Skeletal muscle tissue (tissue), 4 donors: ENCODE results near the gene PAXIP1. TPM values are rescaled to one million over a fixed set of nuclear protein-coding genes. Genes with fewer than 3 reads are reported as not detected.
"Not testable (repeated sequence)": the region's sequence is repeated elsewhere in the genome, so short reads cannot be mapped to it uniquely, and the experiment has no call there.

Experiments
- H3K27ac ChIP-seq: one replicate; pipeline ENCODE4 v1.7.0; 2013; ENCODE audit warnings: mild to moderate bottlenecking, low read depth, low read length, inconsistent platforms
- H3K27me3 ChIP-seq, 3 donors: one replicate each; pipeline ENCODE4 v1.7.0; 2013; ENCODE audit warnings: low read length in 3 of 3; ENCODE audit not compliant: control insufficient read depth in 3 of 3, insufficient read depth in 3 of 3
- H3K36me3 ChIP-seq, 3 donors: one replicate each; pipeline ENCODE4 v1.7.0; 2013; ENCODE audit warnings: low read length in 3 of 3; ENCODE audit not compliant: control insufficient read depth in 3 of 3, insufficient read depth in 3 of 3
- H3K4me1 ChIP-seq, 3 donors: one replicate each; pipeline ENCODE4 v1.7.0; 2013; ENCODE audit warnings: low read length in 3 of 3, mild to moderate bottlenecking in 3 of 3; ENCODE audit not compliant: control insufficient read depth in 3 of 3, insufficient read depth in 3 of 3
- H3K4me3 ChIP-seq, 3 donors: one replicate each; pipeline ENCODE4 v1.7.0; 2013; ENCODE audit warnings: low read length in 3 of 3
- H3K9ac ChIP-seq, 3 donors: one replicate each; pipeline ENCODE4 v1.7.0; 2013; ENCODE audit warnings: low read length in 3 of 3, mild to moderate bottlenecking in 3 of 3, moderate library complexity in 2 of 3, low read depth in 1 of 3
- H3K9me3 ChIP-seq, 3 donors: one replicate each; pipeline ENCODE4 v1.7.0; 2013; ENCODE audit warnings: low read length in 3 of 3; ENCODE audit not compliant: control insufficient read depth in 3 of 3
- total RNA-seq: library from RNA; depleted of rRNA; stranded (reverse); fragments of >200 nt; gene quantifications from one replicate; pipeline ENCODE4 v1.2.3, GENCODE V29; 2014
- donor health status: Osteomylitis.

Gene PAXIP1
- 7.8 TPM for total RNA-seq

GRCh38 chr7:155003092-155003375 lies at the start of gene PAXIP1:
Gene PAXIP1 (minus strand): TSS chr7:155003124. CDS start chr7:155002929, 195 bp downstream.
- Histone ChIP-seq H3K4me3 (peak within 1 kb of the TSS; percentile 93 to 97 (median 93)), H3K9ac (peak within 1 kb of the TSS; percentile 92 to 98 (median 95)), H3K27ac (peak within 1 kb of the TSS; percentile 89), H3K27me3 (no peaks in the 10 kb centered on the region), H3K4me1 (peaks cover 8 to 15% (median 11%) of the 10 kb centered on the region in 3 donors), H3K36me3 (peaks cover under 1 to 14% (median 9%) of the 10 kb centered on the region in 3 donors), H3K9me3 (no peaks in the 10 kb centered on the region)

GRCh38 chr7:155051355-155051754 lies 48.4 kb upstream of the PAXIP1 start:
- Histone ChIP-seq H3K4me3 (no peak overlapping the region), H3K9ac (no peak overlapping the region), H3K9me3 (no peaks in the 10 kb centered on the region), H3K27ac (no peak overlapping the region), H3K4me1 (no peaks in the 10 kb centered on the region), H3K27me3 (peaks cover 0 to 7% (median 4%) of the 10 kb centered on the region in 3 donors), H3K36me3 (no peaks in the 10 kb centered on the region)

GRCh38 chr7:155048006-155048405 lies 45.1 kb upstream of the PAXIP1 start:
- H3K9me3 ChIP-seq, result no peaks in the 10 kb centered on the region
- no peaks in the 10 kb centered on the region for H3K36me3 ChIP-seq
- H3K4me3 ChIP-seq, result no peak overlapping the region
- no peaks in the 10 kb centered on the region for H3K4me1 ChIP-seq
- no peak overlapping the region for H3K27ac ChIP-seq
- no peaks in the 10 kb centered on the region for H3K27me3 ChIP-seq
- H3K9ac ChIP-seq, result no peak overlapping the region

- peaks cover 0 to 2% (median 0%) of the 10 kb centered on the region in 3 donors for H3K9me3 ChIP-seq
Observed at GRCh38 chr7:155043756-155044155, 40.8 kb upstream of the PAXIP1 start.

GRCh38 chr7:155038335-155038734 lies 35.4 kb upstream of the PAXIP1 start:
- Histone ChIP-seq H3K9ac (no peak overlapping the region), H3K4me3 (no peak overlapping the region), H3K27ac (no peak overlapping the region), H3K36me3 (no peaks in the 10 kb centered on the region), H3K9me3 (peaks cover 0 to 2% (median 0%) of the 10 kb centered on the region in 3 donors), H3K27me3 (peaks cover 0 to 3% (median 0%) of the 10 kb centered on the region in 3 donors), H3K4me1 (no peaks in the 10 kb centered on the region)

More at GRCh38 chr7:155043756-155044155, 40.8 kb upstream of the PAXIP1 start:
- Histone ChIP-seq H3K4me3 (no peak overlapping the region), H3K27me3 (no peaks in the 10 kb centered on the region), H3K36me3 (no peaks in the 10 kb centered on the region), H3K4me1 (no peaks in the 10 kb centered on the region), H3K9ac (no peak overlapping the region), H3K27ac (no peak overlapping the region)

GRCh38 chr7:155034495-155034894 lies 31.6 kb upstream of the PAXIP1 start:
- not testable (repeated sequence) for H3K4me1 ChIP-seq, H3K27me3 ChIP-seq, H3K27ac ChIP-seq, H3K4me3 ChIP-seq, H3K36me3 ChIP-seq, H3K9ac ChIP-seq, H3K9me3 ChIP-seq

- H3K36me3 ChIP-seq, result no peaks in the 10 kb centered on the region
- no peak overlapping the region for H3K27ac ChIP-seq
- H3K9ac ChIP-seq, result no peak overlapping the region
- H3K27me3 ChIP-seq, result peaks cover 0 to 3% (median 0%) of the 10 kb centered on the region in 3 donors
- no peak overlapping the region for H3K4me3 ChIP-seq
- no peaks in the 10 kb centered on the region for H3K9me3 ChIP-seq
- H3K4me1 ChIP-seq, result no peaks in the 10 kb centered on the region
Observed at GRCh38 chr7:155032978-155033377, 30.1 kb upstream of the PAXIP1 start.

- no peaks in the 10 kb centered on the region for H3K9me3 ChIP-seq
- H3K36me3 ChIP-seq, result no peaks in the 10 kb centered on the region
Observed at GRCh38 chr7:155027879-155028278, 25.0 kb upstream of the PAXIP1 start.

GRCh38 chr7:155021699-155022145 lies 18.8 kb upstream of the PAXIP1 start:
- no peaks in the 10 kb centered on the region for H3K9me3 ChIP-seq
- H3K27me3 ChIP-seq, result no peaks in the 10 kb centered on the region
- H3K9ac ChIP-seq, result no peak overlapping the region
- H3K4me3 ChIP-seq, result no peak overlapping the region
- no peaks in the 10 kb centered on the region for H3K36me3 ChIP-seq
- H3K4me1 ChIP-seq, result no peaks in the 10 kb centered on the region
- no peak overlapping the region for H3K27ac ChIP-seq

More at GRCh38 chr7:155027879-155028278, 25.0 kb upstream of the PAXIP1 start:
- Histone ChIP-seq H3K27ac (no peak overlapping the region), H3K4me3 (no peak overlapping the region), H3K27me3 (no peaks in the 10 kb centered on the region), H3K9ac (no peak overlapping the region), H3K4me1 (no peaks in the 10 kb centered on the region)

- Histone ChIP-seq H3K27me3 (no peaks in the 10 kb centered on the region), H3K9ac (no peak overlapping the region), H3K4me1 (no peaks in the 10 kb centered on the region), H3K36me3 (no peaks in the 10 kb centered on the region), H3K9me3 (no peaks in the 10 kb centered on the region), H3K4me3 (no peak overlapping the region), H3K27ac (no peak overlapping the region)
Observed at GRCh38 chr7:155020996-155021395, 18.1 kb upstream of the PAXIP1 start.

GRCh38 chr7:155017834-155018233 lies 14.9 kb upstream of the PAXIP1 start:
- no peaks in the 10 kb centered on the region for H3K27me3 ChIP-seq
- H3K36me3 ChIP-seq, result no peaks in the 10 kb centered on the region
- H3K9ac ChIP-seq, result no peak overlapping the region
- no peak overlapping the region for H3K27ac ChIP-seq
- H3K9me3 ChIP-seq, result no peaks in the 10 kb centered on the region
- no peaks in the 10 kb centered on the region for H3K4me1 ChIP-seq
- no peak overlapping the region for H3K4me3 ChIP-seq
